Suprapubic skin (tissue), 4 donors: ENCODE data around the gene NCOA1. TPM values are rescaled to one million over a fixed set of nuclear protein-coding genes. Genes with fewer than 3 reads are reported as not detected.
"Not testable (repeated sequence)": the region's sequence is repeated elsewhere in the genome, so short reads cannot be mapped to it uniquely, and the experiment has no call there.

Experiments
- DNase-seq, 2 donors: peaks; one replicate each; pipeline ENCODE4 v3.0.0-alpha.2; 2019; ENCODE audit warnings: low spot score in 2 of 2
- H3K27ac ChIP-seq: fragments of 200-600 bp; sonication (generic); one replicate; pipeline ENCODE4 v1.5.1; 2019
- H3K27me3 ChIP-seq: fragments of 200-600 bp; sonication (generic); one replicate; pipeline ENCODE4 v1.5.1; 2019
- H3K36me3 ChIP-seq: fragments of 200-600 bp; sonication (generic); one replicate; pipeline ENCODE4 v1.5.1; 2019
- H3K4me1 ChIP-seq: fragments of 200-600 bp; sonication (generic); one replicate; pipeline ENCODE4 v1.5.1; 2019
- H3K4me3 ChIP-seq: fragments of 200-600 bp; sonication (generic); one replicate; pipeline ENCODE4 v1.5.1; 2019; ENCODE audit warnings: mild to moderate bottlenecking
- H3K9me3 ChIP-seq: fragments of 200-600 bp; sonication (generic); one replicate; pipeline ENCODE4 v1.5.1; 2019
- EP300 ChIP-seq: sonication (generic); formaldehyde crosslinking; IDR thresholded peaks from one replicate; pipeline ENCODE4 v1.6.1; 2017; ENCODE audit warnings: antibody characterized with exemption
- POLR2A ChIP-seq, 2 donors: fragments of 450-650 bp; IDR thresholded peaks; one replicate each; pipeline ENCODE4 v1.6.1; 2017; ENCODE audit warnings: antibody characterized with exemption in 2 of 2, mild to moderate bottlenecking in 2 of 2, moderate library complexity in 2 of 2
- POLR2AphosphoS5 ChIP-seq, 3 donors: sonication (generic); formaldehyde crosslinking; IDR thresholded peaks; one replicate each; pipeline ENCODE4 v1.6.1; 2017; ENCODE audit warnings: antibody characterized with exemption in 3 of 3
- WGBS: methylation state at CpG from one replicate; pipeline ENCODE4 v1.1.5; 2018; 5-methylcytosine and 5-hydroxymethylcytosine counted together
- total RNA-seq, 4 donors: library from RNA; depleted of rRNA; stranded (reverse); fragments of >200 nt; gene quantifications; one replicate each; pipeline ENCODE4 v1.1.0, GENCODE V29; 2016
- TF ChIP-seq, protein P1 (sequence below), 2 donors: fragments of 200-600 bp in 1 of 2; fragments of 450-650 bp in 1 of 2; sonication (generic) in 1 of 2; IDR thresholded peaks; one replicate each; pipeline ENCODE4 v1.5.1; 2016 to 2019; ENCODE audit warnings: antibody characterized with exemption in 2 of 2, mild to moderate bottlenecking in 1 of 2, moderate library complexity in 1 of 2

Gene NCOA1
- total RNA-seq, 4 donors from 2014 or later: 40.5 to 66.1 (median 47.2) TPM

DNA sequence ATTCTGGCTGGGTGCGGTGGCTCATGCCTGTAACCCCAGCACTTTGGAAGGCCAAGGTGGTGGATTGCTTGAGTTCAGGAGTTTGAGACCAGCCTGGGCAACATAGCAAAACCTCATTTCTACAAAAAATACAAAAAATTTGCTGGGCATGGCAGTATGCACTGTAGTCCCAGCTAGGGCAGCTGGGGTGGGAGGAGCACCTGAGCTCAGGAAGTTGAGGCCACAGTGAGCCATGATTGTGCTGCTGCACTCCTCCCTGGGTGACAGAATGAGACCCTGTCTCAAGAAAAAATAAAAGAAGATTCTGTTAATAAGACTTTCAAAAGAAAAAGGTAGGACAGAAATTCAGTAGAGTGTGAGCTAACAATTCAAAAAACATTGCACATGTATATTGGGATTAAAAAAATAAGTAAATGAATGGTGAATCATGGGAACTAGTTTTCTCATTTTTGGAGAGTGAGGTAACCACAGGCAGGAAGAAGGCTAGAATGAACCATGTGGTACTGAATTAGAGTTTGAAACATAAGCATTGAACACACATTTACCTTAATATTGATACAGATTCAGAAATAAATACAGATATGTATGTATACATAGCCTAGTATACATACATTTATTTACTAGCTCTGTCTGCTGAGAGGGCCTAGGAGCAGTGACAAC lies 53.5 kb downstream of the NCOA1 start:
- Histone ChIP-seq H3K27ac (no peak overlapping the region), H3K4me3 (no peak overlapping the region), H3K36me3 (no peaks in the 10 kb centered on the region), H3K4me1 (no peaks in the 10 kb centered on the region), H3K27me3 (no peaks in the 10 kb centered on the region), H3K9me3 (peaks cover 7% of the 10 kb centered on the region)
- DNase-seq: no peak
- TF ChIP-seq EP300 (no peak), POLR2A (IDR thresholded peaks at IDR 0.05) (no peak), POLR2AphosphoS5 (IDR thresholded peaks at IDR 0.05) (no peak)
- TF ChIP-seq, protein P1, sequence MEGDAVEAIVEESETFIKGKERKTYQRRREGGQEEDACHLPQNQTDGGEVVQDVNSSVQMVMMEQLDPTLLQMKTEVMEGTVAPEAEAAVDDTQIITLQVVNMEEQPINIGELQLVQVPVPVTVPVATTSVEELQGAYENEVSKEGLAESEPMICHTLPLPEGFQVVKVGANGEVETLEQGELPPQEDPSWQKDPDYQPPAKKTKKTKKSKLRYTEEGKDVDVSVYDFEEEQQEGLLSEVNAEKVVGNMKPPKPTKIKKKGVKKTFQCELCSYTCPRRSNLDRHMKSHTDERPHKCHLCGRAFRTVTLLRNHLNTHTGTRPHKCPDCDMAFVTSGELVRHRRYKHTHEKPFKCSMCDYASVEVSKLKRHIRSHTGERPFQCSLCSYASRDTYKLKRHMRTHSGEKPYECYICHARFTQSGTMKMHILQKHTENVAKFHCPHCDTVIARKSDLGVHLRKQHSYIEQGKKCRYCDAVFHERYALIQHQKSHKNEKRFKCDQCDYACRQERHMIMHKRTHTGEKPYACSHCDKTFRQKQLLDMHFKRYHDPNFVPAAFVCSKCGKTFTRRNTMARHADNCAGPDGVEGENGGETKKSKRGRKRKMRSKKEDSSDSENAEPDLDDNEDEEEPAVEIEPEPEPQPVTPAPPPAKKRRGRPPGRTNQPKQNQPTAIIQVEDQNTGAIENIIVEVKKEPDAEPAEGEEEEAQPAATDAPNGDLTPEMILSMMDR (IDR thresholded peaks at IDR 0.05): no peak
- 95% methylated on average over 1 of the region's 1 CpG for WGBS

GRCh38 chr2:24546669-24547068 lies 55.6 kb downstream of the NCOA1 start:
- WGBS: 100% methylated on average over 1 of the region's 1 CpG
- no peaks in the 10 kb centered on the region for H3K27me3 ChIP-seq
- H3K27ac ChIP-seq: no peak overlapping the region

GRCh38 chr2:24548058-24548457 lies 57.0 kb downstream of the NCOA1 start:
- Histone ChIP-seq H3K4me3 (no peak overlapping the region), H3K27me3 (no peaks in the 10 kb centered on the region), H3K27ac (no peak overlapping the region), H3K9me3 (peaks cover 7% of the 10 kb centered on the region), H3K36me3 (no peaks in the 10 kb centered on the region), H3K4me1 (no peaks in the 10 kb centered on the region)
- DNase-seq: no peak
- 97% methylated on average over 4 of the region's 4 CpGs for WGBS
- TF ChIP-seq POLR2A (IDR thresholded peaks at IDR 0.05) (no peak), POLR2AphosphoS5 (IDR thresholded peaks at IDR 0.05) (no peak), EP300 (no peak)
- TF ChIP-seq, protein P1 (IDR thresholded peaks at IDR 0.05): no peak

More at GRCh38 chr2:24546669-24547068, 55.6 kb downstream of the NCOA1 start:
- DNase-seq: no peak
- H3K36me3 ChIP-seq: no peaks in the 10 kb centered on the region
- H3K4me3 ChIP-seq: no peak overlapping the region
- no peaks in the 10 kb centered on the region for H3K4me1 ChIP-seq
- TF ChIP-seq POLR2AphosphoS5 (IDR thresholded peaks at IDR 0.05): no peak
- TF ChIP-seq POLR2A (IDR thresholded peaks at IDR 0.05): no peak
- TF ChIP-seq EP300: no peak
- TF ChIP-seq, protein P1 (IDR thresholded peaks at IDR 0.05): no peak
- H3K9me3 ChIP-seq: peaks cover 7% of the 10 kb centered on the region

DNA sequence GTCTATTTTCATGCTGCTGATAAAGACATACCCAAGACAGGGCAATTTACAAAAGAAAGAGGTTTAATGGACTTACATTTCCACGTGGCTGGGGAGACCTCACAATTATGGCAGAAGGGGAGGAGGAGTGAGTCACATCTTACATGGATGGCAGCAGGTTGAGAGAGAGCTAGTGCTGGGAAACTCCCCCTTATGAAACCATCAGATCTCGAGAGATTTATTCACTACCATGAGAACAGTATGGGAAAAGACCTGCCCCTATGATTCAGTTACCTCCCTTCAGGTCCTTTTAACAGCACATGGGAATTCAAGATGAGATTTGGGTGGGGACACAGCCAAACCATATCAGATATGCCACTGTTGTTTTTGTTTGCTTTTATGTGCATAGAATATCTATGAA lies 59.2 kb downstream of the NCOA1 start:
- not testable (repeated sequence) for H3K27me3 ChIP-seq, H3K9me3 ChIP-seq, H3K27ac ChIP-seq, DNase-seq, H3K4me3 ChIP-seq, H3K4me1 ChIP-seq, H3K36me3 ChIP-seq
- 70% methylated on average over 2 of the region's 2 CpGs for WGBS

DNA sequence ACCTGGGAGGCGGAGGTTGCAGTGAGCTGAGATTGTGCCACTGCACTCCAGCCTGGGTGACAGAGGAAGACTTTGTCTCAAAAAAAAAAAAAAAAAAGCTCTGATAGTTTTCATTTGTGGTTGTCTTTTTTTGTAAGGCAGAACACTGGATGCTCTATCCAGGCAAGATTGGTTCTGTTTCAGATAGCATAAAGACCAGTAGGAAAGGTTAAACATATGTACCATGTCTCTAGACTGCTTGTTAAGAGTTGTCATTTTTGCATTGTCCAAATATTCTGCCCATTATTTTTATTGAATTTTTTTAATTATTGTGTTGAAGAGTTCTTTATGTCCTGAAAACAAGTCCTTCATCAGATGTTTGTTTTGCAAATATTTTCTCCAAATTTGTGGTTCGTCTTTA lies 60.0 kb downstream of the NCOA1 start:
- WGBS: 99% methylated on average over 2 of the region's 2 CpGs

More for the DNA sequence above, 60.0 kb downstream of the NCOA1 start:
- no peak for DNase-seq
- peaks cover 7% of the 10 kb centered on the region for H3K36me3 ChIP-seq
- TF ChIP-seq EP300: no peak
- no peak for TF ChIP-seq POLR2AphosphoS5 (IDR thresholded peaks at IDR 0.05)
- no peak for TF ChIP-seq POLR2A (IDR thresholded peaks at IDR 0.05)
- TF ChIP-seq, protein P1 (IDR thresholded peaks at IDR 0.05): no peak
- peaks cover 7% of the 10 kb centered on the region for H3K9me3 ChIP-seq
- H3K4me3 ChIP-seq: no peak overlapping the region
- no peaks in the 10 kb centered on the region for H3K27me3 ChIP-seq
- no peak overlapping the region for H3K27ac ChIP-seq
- no peaks in the 10 kb centered on the region for H3K4me1 ChIP-seq
